HG02852 (cell line): Measurements from ENCODE around the gene ZNF407.

ENCODE experiments used
- ATAC-seq: cut with Tn5 transposase; IDR thresholded peaks from one replicate; pipeline ENCODE4 v1.9.1; 2021; ENCODE audit warnings: mild to moderate bottlenecking, moderate library complexity; ENCODE audit not compliant: unreplicated experiment

ZNF407 gene

GRCh38 chr18:74626049-74626874 is 28.6 kb downstream of the ZNF407 start:
- no peak for ATAC-seq

GRCh38 chr18:74630804-74631203 is 33.1 kb downstream of the ZNF407 start:
- no peak for ATAC-seq

- ATAC-seq, result no peak
Measured at GRCh38 chr18:74631212-74631611, 33.5 kb downstream of the ZNF407 start.

GRCh38 chr18:74631623-74632350 is 34.1 kb downstream of the ZNF407 start:
- ATAC-seq, result no peak

GRCh38 chr18:74632351-74632679 is 34.6 kb downstream of the ZNF407 start:
- ATAC-seq, result no peak

- no peak for ATAC-seq
Measured at GRCh38 chr18:74632856-74633255, 35.2 kb downstream of the ZNF407 start.

- ATAC-seq, result no peak
Measured at GRCh38 chr18:74633652-74634352, 36.1 kb downstream of the ZNF407 start.

- ATAC-seq, result no peak
Measured at GRCh38 chr18:74635224-74635975, 37.7 kb downstream of the ZNF407 start.

GRCh38 chr18:74637070-74637469 is 39.4 kb downstream of the ZNF407 start:
- no peak for ATAC-seq

- no peak for ATAC-seq
Measured at GRCh38 chr18:74638210-74638609, 40.5 kb downstream of the ZNF407 start.

- ATAC-seq, result no peak
Measured at GRCh38 chr18:74644713-74645112, 47.0 kb downstream of the ZNF407 start.

- no peak for ATAC-seq
Measured at GRCh38 chr18:74645679-74646078, 48.0 kb downstream of the ZNF407 start.

GRCh38 chr18:74651327-74652128 is 53.9 kb downstream of the ZNF407 start:
- no peak for ATAC-seq

GRCh38 chr18:74652392-74652988 is 54.8 kb downstream of the ZNF407 start:
- peak; percentile 60 for ATAC-seq

- no peak for ATAC-seq
Measured at GRCh38 chr18:74654638-74655037, 57.0 kb downstream of the ZNF407 start.

- ATAC-seq, result no peak
Measured at GRCh38 chr18:74661008-74661407, 63.3 kb downstream of the ZNF407 start.

- ATAC-seq, result no peak
Measured at GRCh38 chr18:74661691-74662090, 64.0 kb downstream of the ZNF407 start.

GRCh38 chr18:74662622-74663021 is 65.0 kb downstream of the ZNF407 start:
- ATAC-seq, result no peak

- no peak for ATAC-seq
Measured at GRCh38 chr18:74665346-74665745, 67.7 kb downstream of the ZNF407 start.

- ATAC-seq, result no peak
Measured at GRCh38 chr18:74665905-74666304, 68.2 kb downstream of the ZNF407 start.
